GM12878 (cell line): Measurements from ENCODE around the gene SPATA32.
A peak's percentile ranks its signal among the peaks of the same experiment; 100 is the strongest.

Experiments
- CEBPB ChIP-seq, 2 experiments: fragments of 150-350 bp in 1 of 2; IDR thresholded peaks; 2 replicates each; pipeline ENCODE4 v1.6.1; 2012 to 2014; ENCODE audit warnings: low read depth in 2 of 2, low read length in 2 of 2, borderline replicate concordance in 1 of 2, inconsistent platforms in 1 of 2
- EP300 ChIP-seq, 2 experiments: fragments of 150-350 bp in 1 of 2; IDR thresholded peaks; 2 replicates each; pipeline ENCODE4 v1.6.1; 2011 to 2012; ENCODE audit warnings: low read depth in 2 of 2, low read length in 2 of 2, borderline replicate concordance in 1 of 2, improper control_type of control experiment in 1 of 2, inconsistent platforms in 1 of 2; ENCODE audit not compliant: control insufficient read depth in 1 of 2
- POLR2A ChIP-seq: IDR thresholded peaks from 2 replicates; pipeline ENCODE4 v1.6.1; 2011; ENCODE audit warnings: low read depth, mild to moderate bottlenecking, low read length
- USF1 ChIP-seq: IDR thresholded peaks from 2 replicates; pipeline ENCODE4 v1.6.1; 2011; ENCODE audit warnings: borderline replicate concordance, low read depth, mild to moderate bottlenecking, moderate library complexity, mixed read lengths, low read length; ENCODE audit not compliant: insufficient read depth; ENCODE audit errors: extremely low read length
- TF ChIP-seq, protein P1 (sequence below), 3 experiments: IDR thresholded peaks in 2 of 3; conservative IDR thresholded peaks in 1 of 3; 2 replicates each; pipeline ENCODE4 v1.5.1; 2011; ENCODE audit warnings: low read depth in 3 of 3, low read length in 3 of 3, mild to moderate bottlenecking in 3 of 3, control low read depth in 2 of 3, moderate library complexity in 2 of 3, inconsistent platforms in 1 of 3, mixed read lengths in 1 of 3; ENCODE audit not compliant: control insufficient read depth in 2 of 3, insufficient read depth in 1 of 3; ENCODE audit errors: extremely low read depth in 1 of 3

GRCh38 chr17:45247429-45248131, 14.3 kb downstream of the SPATA32 start:
- TF ChIP-seq, protein P1, sequence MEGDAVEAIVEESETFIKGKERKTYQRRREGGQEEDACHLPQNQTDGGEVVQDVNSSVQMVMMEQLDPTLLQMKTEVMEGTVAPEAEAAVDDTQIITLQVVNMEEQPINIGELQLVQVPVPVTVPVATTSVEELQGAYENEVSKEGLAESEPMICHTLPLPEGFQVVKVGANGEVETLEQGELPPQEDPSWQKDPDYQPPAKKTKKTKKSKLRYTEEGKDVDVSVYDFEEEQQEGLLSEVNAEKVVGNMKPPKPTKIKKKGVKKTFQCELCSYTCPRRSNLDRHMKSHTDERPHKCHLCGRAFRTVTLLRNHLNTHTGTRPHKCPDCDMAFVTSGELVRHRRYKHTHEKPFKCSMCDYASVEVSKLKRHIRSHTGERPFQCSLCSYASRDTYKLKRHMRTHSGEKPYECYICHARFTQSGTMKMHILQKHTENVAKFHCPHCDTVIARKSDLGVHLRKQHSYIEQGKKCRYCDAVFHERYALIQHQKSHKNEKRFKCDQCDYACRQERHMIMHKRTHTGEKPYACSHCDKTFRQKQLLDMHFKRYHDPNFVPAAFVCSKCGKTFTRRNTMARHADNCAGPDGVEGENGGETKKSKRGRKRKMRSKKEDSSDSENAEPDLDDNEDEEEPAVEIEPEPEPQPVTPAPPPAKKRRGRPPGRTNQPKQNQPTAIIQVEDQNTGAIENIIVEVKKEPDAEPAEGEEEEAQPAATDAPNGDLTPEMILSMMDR (IDR thresholded peaks at IDR 0.05 in 2 of 3, conservative IDR thresholded peaks at IDR 0.05 in 1 of 3; ENCODE audit: control insufficient read depth in 2 of 3, extremely low read depth in 1 of 3, insufficient read depth in 1 of 3, low read depth in 3 of 3, low read length in 3 of 3): no peak
- TF ChIP-seq POLR2A: peak; percentile 91
- no peak for TF ChIP-seq CEBPB (IDR thresholded peaks at IDR 0.05; ENCODE audit: borderline replicate concordance in 1 of 2, low read depth in 2 of 2, low read length in 2 of 2)
- TF ChIP-seq EP300 (IDR thresholded peaks at IDR 0.05; ENCODE audit: borderline replicate concordance in 1 of 2, control insufficient read depth in 1 of 2, low read depth in 2 of 2, low read length in 2 of 2): no peak; a peak in 1 of 4 replicates
- no peak for TF ChIP-seq USF1
